ENCODE measurements around the gene FGF10.

The FGF10 gene

DNA sequence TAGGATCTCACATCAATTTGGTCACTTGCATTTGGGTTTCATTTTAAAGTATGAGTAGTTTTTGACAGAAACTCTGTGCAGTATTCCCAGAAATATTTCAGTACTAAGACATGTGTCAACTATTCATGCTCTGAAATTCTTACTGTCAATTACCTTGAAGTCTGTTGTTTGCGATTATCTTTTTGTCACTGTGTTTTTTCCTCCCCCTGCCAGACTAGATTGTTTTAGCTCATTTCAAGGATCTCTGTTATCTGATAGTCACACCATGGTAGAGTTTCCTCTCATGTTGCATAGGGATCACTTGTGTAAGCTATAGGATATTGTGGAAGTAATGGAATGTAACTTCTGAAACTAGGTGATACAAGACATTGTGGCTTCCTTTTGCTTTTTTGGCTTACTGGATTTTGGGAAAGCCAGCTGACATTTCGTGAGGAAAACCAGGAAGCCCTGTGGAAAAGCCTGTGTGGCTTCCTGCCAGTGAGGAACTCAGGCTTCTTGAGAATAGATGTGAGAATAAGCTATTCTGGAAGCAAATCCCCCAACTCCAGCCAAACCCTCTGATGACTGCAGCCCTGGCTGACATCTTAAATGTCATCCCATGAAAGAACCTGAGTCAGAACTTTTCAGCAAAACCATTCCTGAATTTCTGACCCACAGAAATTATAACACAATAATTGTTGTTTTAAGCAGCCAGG lies 122.2 kb downstream of the FGF10 start:
- no peak for DNase-seq (ENCODE audit: extremely low spot score, insufficient read length, low read depth)
- no peak for FAIRE-seq

GRCh38 chr5:44265713-44266112 lies 123.5 kb downstream of the FGF10 start:
- FAIRE-seq: no peak
- no peak for DNase-seq (ENCODE audit: extremely low spot score, insufficient read length, low read depth)

GRCh38 chr5:44260793-44261192 lies 128.4 kb downstream of the FGF10 start:
- no peak for FAIRE-seq
- no peak for DNase-seq (ENCODE audit: extremely low spot score, insufficient read length, low read depth)

- FAIRE-seq: no peak
Observed at GRCh38 chr5:44257653-44258365, 131.4 kb downstream of the FGF10 start.

GRCh38 chr5:44257221-44257620 lies 132.0 kb downstream of the FGF10 start:
- FAIRE-seq: no peak
- DNase-seq (ENCODE audit: extremely low spot score, insufficient read length, low read depth): no peak

More at GRCh38 chr5:44257653-44258365, 131.4 kb downstream of the FGF10 start:
- no peak for DNase-seq (ENCODE audit: extremely low spot score, insufficient read length, low read depth)

Measured in GM18507 (cell line).